Measurements from ENCODE around the gene TCF21.
"Not testable (repeated sequence)": the region's sequence is repeated elsewhere in the genome, so short reads cannot be mapped to it uniquely, and the experiment has no call there.

TCF21 gene

GRCh38 chr6:133923938-133924593 is 35.2 kb downstream of the TCF21 start:
- intact Hi-C loops (cut with micrococcal nuclease): loop anchor here (1.0 to 5.0 kb wide), 4 partner anchors 49 to 1018 kb away; no protein-coding TSS in a partner anchor
- H3K36me3 Mint-ChIP-seq (ENCODE audit: low read depth): no peaks in the 10 kb centered on the region
- no peaks in the 10 kb centered on the region for H3K4me1 Mint-ChIP-seq (ENCODE audit: low read depth)
- peaks cover 43% of the 10 kb centered on the region for H3K27me3 Mint-ChIP-seq
- no peak overlapping the region for H3K27ac Mint-ChIP-seq
- H3K4me3 Mint-ChIP-seq: no peak overlapping the region
- H3K9me3 Mint-ChIP-seq: no peaks in the 10 kb centered on the region

GRCh38 chr6:133931221-133931620 is 42.3 kb downstream of the TCF21 start:
- H3K4me3 Mint-ChIP-seq; H3K27ac Mint-ChIP-seq; H3K36me3 Mint-ChIP-seq (ENCODE audit: low read depth); H3K4me1 Mint-ChIP-seq (ENCODE audit: low read depth); intact Hi-C loops (cut with micrococcal nuclease): not testable (repeated sequence)
- H3K27me3 Mint-ChIP-seq: peaks cover 34% of the 10 kb centered on the region
- peaks cover 13% of the 10 kb centered on the region for H3K9me3 Mint-ChIP-seq

DNA sequence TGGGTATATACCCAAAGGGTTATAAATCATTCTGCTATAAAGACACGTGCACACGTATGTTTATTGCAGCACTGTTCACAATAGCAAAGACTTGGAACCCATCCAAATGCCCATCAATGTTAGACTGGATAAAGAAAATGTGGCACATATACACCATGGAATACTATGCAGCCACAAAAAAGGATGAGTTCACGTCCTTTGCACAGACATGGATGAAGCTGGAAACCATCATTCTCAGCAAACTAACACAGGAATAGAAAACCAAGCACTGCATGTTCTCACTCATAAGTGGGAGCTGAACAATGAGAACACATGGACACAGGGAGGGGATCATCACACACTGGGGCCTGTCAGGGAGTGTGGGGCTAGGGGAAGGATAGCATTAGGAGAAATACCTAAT is 47.4 kb downstream of the TCF21 start:
- H3K4me1 Mint-ChIP-seq (ENCODE audit: low read depth); intact Hi-C loops (cut with micrococcal nuclease); H3K36me3 Mint-ChIP-seq (ENCODE audit: low read depth); H3K27ac Mint-ChIP-seq; H3K4me3 Mint-ChIP-seq: not testable (repeated sequence)
- Mint-ChIP-seq H3K27me3 (peaks cover 25% of the 10 kb centered on the region), H3K9me3 (peaks cover 13% of the 10 kb centered on the region)

DNA sequence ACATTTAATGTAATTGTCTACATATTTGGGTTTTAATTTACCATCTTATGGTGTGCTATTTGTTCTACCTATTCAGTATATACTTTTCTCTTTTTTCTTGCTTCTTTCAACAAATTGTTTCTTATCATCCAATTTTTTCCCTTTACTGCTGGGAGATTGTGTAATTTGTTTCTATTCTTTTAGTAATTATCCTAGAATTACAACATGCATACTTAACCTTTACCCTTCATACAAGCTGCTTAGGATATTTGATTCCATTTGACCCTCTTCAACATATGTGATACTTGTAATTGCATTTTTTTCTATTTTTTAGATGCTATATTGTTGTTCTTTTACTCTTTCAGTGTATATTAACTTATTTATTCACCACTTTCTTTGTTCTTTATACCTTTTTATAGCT is 49.0 kb downstream of the TCF21 start:
- intact Hi-C loops (cut with micrococcal nuclease): no loop called here
- no peak overlapping the region for H3K4me3 Mint-ChIP-seq
- no peaks in the 10 kb centered on the region for H3K36me3 Mint-ChIP-seq (ENCODE audit: low read depth)
- H3K9me3 Mint-ChIP-seq: peaks cover 13% of the 10 kb centered on the region
- H3K27ac Mint-ChIP-seq: no peak overlapping the region
- H3K4me1 Mint-ChIP-seq (ENCODE audit: low read depth): no peaks in the 10 kb centered on the region
- H3K27me3 Mint-ChIP-seq: peaks cover 19% of the 10 kb centered on the region

- peaks cover 15% of the 10 kb centered on the region for H3K27me3 Mint-ChIP-seq
- H3K4me1 Mint-ChIP-seq (ENCODE audit: low read depth): no peaks in the 10 kb centered on the region
- intact Hi-C loops (cut with micrococcal nuclease): no loop called here
- H3K4me3 Mint-ChIP-seq: no peak overlapping the region
- peaks cover 6% of the 10 kb centered on the region for H3K9me3 Mint-ChIP-seq
- H3K27ac Mint-ChIP-seq: no peak overlapping the region
- no peaks in the 10 kb centered on the region for H3K36me3 Mint-ChIP-seq (ENCODE audit: low read depth)
These were observed 49.6 kb downstream of the TCF21 start for GRCh38 chr6:133938533-133938932.

GRCh38 chr6:133939778-133940667 is 51.1 kb downstream of the TCF21 start:
- H3K27ac Mint-ChIP-seq: no peak overlapping the region
- H3K36me3 Mint-ChIP-seq (ENCODE audit: low read depth): no peaks in the 10 kb centered on the region
- no peaks in the 10 kb centered on the region for H3K9me3 Mint-ChIP-seq
- peaks cover 13% of the 10 kb centered on the region for H3K27me3 Mint-ChIP-seq
- no peaks in the 10 kb centered on the region for H3K4me1 Mint-ChIP-seq (ENCODE audit: low read depth)
- intact Hi-C loops (cut with micrococcal nuclease): no loop called here
- no peak overlapping the region for H3K4me3 Mint-ChIP-seq

Data from dendritic cell treated with granulocyte-macrophage colony-stimulating factor and Interleukin-4, amounts not matched to agents 40 ng/mL and 50 ng/mL, for 4 days (primary cell).